Amniotic epithelial cell (primary cell): ENCODE data around the gene POP7.
A peak's percentile ranks its signal among the peaks of the same experiment; 100 is the strongest.
"Not testable (repeated sequence)": the region's sequence is repeated elsewhere in the genome, so short reads cannot be mapped to it uniquely, and the experiment has no call there.

ENCODE experiments used
- DNase-seq: peaks from one replicate; pipeline ENCODE4 v3.0.0-alpha.2; 2010; ENCODE audit warnings: low read depth

POP7 gene

GRCh38 chr7:100705753-100706671 is at the start of gene POP7:
Gene POP7, plus strand, starts transcription at chr7:100706121. Its CDS starts 710 bp downstream, at chr7:100706831.
- peak; percentile 95 for DNase-seq

- not testable (repeated sequence) for DNase-seq
Measured at GRCh38 chr7:100662194-100662776, 43.6 kb upstream of the POP7 start.

GRCh38 chr7:100665168-100665726 is 40.7 kb upstream of the POP7 start:
- no peak for DNase-seq

GRCh38 chr7:100667331-100668068 is 38.4 kb upstream of the POP7 start:
- DNase-seq: no peak

GRCh38 chr7:100668069-100668449 is 37.9 kb upstream of the POP7 start:
- DNase-seq: no peak

- not testable (repeated sequence) for DNase-seq
Measured at GRCh38 chr7:100669106-100669505, 36.8 kb upstream of the POP7 start.

- no peak for DNase-seq
Measured at GRCh38 chr7:100670074-100670473, 35.8 kb upstream of the POP7 start.

- no peak for DNase-seq
Measured at GRCh38 chr7:100671353-100672327, 34.3 kb upstream of the POP7 start.

- peak; percentile 99 for DNase-seq
Measured at GRCh38 chr7:100673302-100673941, 32.5 kb upstream of the POP7 start, which contains the start of gene GNB2. Gene GNB2, plus strand, starts transcription at chr7:100673740. Its CDS starts 2,526 bp downstream, at chr7:100676266.

GRCh38 chr7:100673942-100674410 is 31.9 kb upstream of the POP7 start:
- DNase-seq: peak; percentile 30

- DNase-seq: no peak
Measured at GRCh38 chr7:100674411-100675104, 31.4 kb upstream of the POP7 start.

GRCh38 chr7:100675105-100675451 is 30.8 kb upstream of the POP7 start:
- DNase-seq: no peak

- DNase-seq: peak; percentile 64
Measured at GRCh38 chr7:100675581-100676350, 30.2 kb upstream of the POP7 start.

- DNase-seq: no peak
Measured at GRCh38 chr7:100676501-100677306, 29.2 kb upstream of the POP7 start.

- DNase-seq: no peak
Measured at GRCh38 chr7:100677308-100678267, 28.3 kb upstream of the POP7 start.

GRCh38 chr7:100678291-100678984 is 27.5 kb upstream of the POP7 start:
- no peak for DNase-seq
